Measurements from ENCODE around the gene EFCAB6. TPM values are rescaled to one million over a fixed set of nuclear protein-coding genes. Genes with fewer than 3 reads are reported as not detected.
A peak's percentile ranks its signal among the peaks of the same experiment; 100 is the strongest.

The EFCAB6 gene
- total and polyA plus RNA-seq, 7 donors: 0.45 to 5.7 (median 1.8) TPM

DNA sequence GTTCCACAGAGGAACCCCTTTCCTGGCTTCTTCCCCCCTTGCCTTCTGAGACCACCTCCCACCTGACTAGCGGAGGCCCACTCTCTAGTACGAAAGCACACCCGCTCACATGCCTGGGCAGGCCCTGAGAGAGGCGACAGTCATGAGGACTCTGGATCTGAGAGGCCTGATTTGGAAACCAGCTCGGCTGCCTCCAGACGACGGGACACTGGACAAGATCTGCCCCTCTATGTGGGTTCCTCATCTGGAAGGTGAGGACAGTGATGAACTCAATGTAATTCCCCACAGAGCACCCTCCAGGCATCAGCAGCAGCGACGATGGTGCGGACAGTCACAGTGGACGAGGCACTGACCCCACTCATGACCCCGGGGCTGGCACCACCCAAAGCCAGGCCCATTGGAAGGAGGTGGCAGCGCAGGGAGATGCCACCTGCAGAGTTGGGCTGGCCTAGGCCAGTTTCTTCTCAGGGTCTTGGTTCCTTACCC is 42.7 kb upstream of the EFCAB6 start:
- Histone ChIP-seq H3K27me3 (peaks cover 2 to 14% (median 2%) of the 10 kb centered on the region in 3 donors), H3K27ac (no peak overlapping the region), H3K9me3 (peaks cover 0 to 2% (median 0%) of the 10 kb centered on the region in 4 donors), H3K36me3 (no peaks in the 10 kb centered on the region), H3K4me3 (no peak overlapping the region), H3K4me1 (no peaks in the 10 kb centered on the region)
- WGBS, 2 donors: 91 to 93% methylated on average over 13 of the region's 13 CpGs
- TF ChIP-seq EP300 (IDR thresholded peaks at IDR 0.05) (no peak), POLR2A (IDR thresholded peaks at IDR 0.05) (no peak), POLR2AphosphoS5 (IDR thresholded peaks at IDR 0.05) (no peak)
- TF ChIP-seq, protein P1, sequence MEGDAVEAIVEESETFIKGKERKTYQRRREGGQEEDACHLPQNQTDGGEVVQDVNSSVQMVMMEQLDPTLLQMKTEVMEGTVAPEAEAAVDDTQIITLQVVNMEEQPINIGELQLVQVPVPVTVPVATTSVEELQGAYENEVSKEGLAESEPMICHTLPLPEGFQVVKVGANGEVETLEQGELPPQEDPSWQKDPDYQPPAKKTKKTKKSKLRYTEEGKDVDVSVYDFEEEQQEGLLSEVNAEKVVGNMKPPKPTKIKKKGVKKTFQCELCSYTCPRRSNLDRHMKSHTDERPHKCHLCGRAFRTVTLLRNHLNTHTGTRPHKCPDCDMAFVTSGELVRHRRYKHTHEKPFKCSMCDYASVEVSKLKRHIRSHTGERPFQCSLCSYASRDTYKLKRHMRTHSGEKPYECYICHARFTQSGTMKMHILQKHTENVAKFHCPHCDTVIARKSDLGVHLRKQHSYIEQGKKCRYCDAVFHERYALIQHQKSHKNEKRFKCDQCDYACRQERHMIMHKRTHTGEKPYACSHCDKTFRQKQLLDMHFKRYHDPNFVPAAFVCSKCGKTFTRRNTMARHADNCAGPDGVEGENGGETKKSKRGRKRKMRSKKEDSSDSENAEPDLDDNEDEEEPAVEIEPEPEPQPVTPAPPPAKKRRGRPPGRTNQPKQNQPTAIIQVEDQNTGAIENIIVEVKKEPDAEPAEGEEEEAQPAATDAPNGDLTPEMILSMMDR (IDR thresholded peaks at IDR 0.05): no peak
- intact Hi-C loops (cut with DNase I): no loop called here
- no peak for DNase-seq

DNA sequence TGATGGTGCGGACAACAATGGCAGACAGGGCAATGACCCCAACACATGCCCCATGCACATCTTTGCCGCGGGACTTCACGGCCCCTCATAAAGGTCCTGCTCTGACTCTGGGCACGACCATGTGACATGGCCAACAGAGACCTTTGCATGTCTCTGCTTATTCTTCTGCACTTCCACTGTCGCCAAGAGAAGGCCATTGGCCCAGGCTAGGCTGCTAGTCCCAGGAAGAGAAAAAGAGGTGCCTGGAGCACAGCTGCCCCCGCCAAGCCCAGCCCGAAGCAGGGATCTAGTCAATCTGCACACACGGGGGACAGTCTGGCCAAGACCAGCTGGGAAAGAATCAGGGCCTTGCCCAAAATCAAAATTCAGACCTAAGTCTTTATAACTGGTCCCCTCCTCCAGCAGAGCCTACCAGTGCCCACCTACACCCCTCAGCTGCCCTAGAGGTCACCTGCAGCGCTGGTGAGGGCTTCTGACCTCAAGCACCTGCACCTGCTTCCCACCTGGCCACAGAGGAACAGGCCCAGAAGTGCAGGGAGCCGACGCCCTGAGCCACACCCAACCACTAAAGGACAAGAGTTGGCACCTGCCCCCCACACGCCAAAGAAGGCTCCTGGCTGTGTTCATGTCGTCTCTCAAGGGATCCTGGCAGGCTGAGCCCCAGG is 42.1 kb upstream of the EFCAB6 start:
- peak; percentile 46 for DNase-seq

DNA sequence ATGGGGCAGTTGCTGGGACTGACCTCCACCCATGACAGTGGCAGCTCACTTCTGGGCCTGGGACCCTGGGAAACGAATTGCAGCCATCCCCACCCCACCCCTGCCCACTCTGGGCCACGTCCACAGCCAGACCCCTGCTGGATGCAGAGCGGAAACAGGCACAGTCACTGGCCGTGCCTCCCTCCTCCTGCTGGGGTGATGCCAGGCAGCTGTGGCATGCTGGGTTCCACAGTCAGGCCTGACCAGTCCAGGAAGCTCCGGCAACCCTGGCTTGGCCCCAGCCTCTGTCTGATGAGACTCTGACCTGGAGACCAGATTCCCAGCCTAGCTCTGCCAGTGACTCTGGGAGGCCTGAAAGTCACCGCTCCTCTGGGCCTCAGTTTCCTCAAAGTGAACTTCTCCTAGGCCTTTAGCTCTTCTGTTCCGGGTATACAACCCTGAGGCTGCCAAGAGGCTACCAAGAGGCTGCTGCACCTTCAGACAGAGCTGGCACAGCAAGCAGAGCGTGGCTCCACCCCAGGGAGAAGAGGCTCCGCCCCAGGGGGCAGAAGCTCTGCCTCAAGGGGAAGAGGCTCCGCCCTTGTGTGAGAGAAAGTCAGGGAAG is 41.3 kb upstream of the EFCAB6 start:
- Histone ChIP-seq H3K4me3 (no peak overlapping the region), H3K27me3 (peaks cover 0 to 19% (median 2%) of the 10 kb centered on the region in 3 donors), H3K9me3 (peaks cover 0 to 2% (median 0%) of the 10 kb centered on the region in 4 donors), H3K27ac (no peak overlapping the region), H3K4me1 (no peaks in the 10 kb centered on the region), H3K36me3 (no peaks in the 10 kb centered on the region)
- DNase-seq: peak; percentile 58
- 67 to 81% methylated on average over 10 of the region's 10 CpGs for WGBS, 2 donors
- intact Hi-C loops (cut with DNase I): no loop called here
- no peak for TF ChIP-seq POLR2A (IDR thresholded peaks at IDR 0.05)
- TF ChIP-seq, protein P1 (IDR thresholded peaks at IDR 0.05): no peak
- TF ChIP-seq POLR2AphosphoS5 (IDR thresholded peaks at IDR 0.05): no peak
- TF ChIP-seq EP300 (IDR thresholded peaks at IDR 0.05): no peak

More for the DNA sequence above, 42.1 kb upstream of the EFCAB6 start:
- Histone ChIP-seq H3K36me3 (no peaks in the 10 kb centered on the region), H3K27ac (no peak overlapping the region), H3K27me3 (peaks cover 0 to 17% (median 2%) of the 10 kb centered on the region in 3 donors), H3K9me3 (peaks cover 0 to 2% (median 0%) of the 10 kb centered on the region in 4 donors), H3K4me1 (no peaks in the 10 kb centered on the region), H3K4me3 (no peak overlapping the region)
- 58 to 83% methylated on average over 14 of the region's 14 CpGs for WGBS, 2 donors
- intact Hi-C loops (cut with DNase I): no loop called here
- TF ChIP-seq, protein P1 (IDR thresholded peaks at IDR 0.05): no peak
- no peak for TF ChIP-seq POLR2AphosphoS5 (IDR thresholded peaks at IDR 0.05)
- TF ChIP-seq EP300 (IDR thresholded peaks at IDR 0.05): no peak
- TF ChIP-seq POLR2A (IDR thresholded peaks at IDR 0.05): no peak

DNA sequence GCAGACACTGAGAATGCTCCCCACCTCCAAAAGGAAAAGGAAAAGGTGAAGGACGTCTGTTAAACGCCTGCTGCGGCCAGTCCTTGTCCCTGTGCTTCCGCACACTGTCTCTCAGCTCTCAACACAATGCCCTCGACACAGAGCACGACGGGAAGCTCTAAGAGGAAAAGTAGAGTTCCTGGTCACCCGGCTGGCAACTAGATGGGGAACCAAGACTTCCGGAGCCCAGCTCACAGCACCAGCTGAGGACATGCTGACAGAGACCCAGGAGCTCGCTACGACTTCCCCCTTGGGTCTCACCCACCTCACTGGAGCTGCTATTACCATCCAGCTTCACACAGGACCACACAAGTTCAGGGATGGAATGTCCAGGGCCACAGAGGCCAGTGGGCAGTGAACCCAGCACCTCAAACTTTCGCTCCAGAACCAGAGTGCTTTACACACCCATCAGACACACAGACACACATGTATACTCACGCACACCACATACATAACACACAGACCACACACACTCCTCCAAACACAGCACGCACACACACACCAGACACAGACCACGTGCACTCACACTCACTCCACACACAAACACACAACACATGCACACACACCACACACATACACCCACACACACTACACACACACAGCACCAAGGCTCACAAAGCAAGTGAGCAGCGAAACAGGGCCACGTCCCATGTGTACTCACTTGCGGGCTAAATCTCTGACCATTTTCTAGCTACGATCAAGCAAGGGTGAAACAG is 40.6 kb upstream of the EFCAB6 start:
- intact Hi-C loops (cut with DNase I): no loop called here
- H3K27ac ChIP-seq: no peak overlapping the region
- WGBS, 2 donors: 67 to 79% methylated on average over 19 of the region's 19 CpGs
- peaks cover 0 to 2% (median 0%) of the 10 kb centered on the region in 4 donors for H3K9me3 ChIP-seq
- H3K27me3 ChIP-seq: peaks cover 0 to 24% (median 2%) of the 10 kb centered on the region in 3 donors
- H3K4me1 ChIP-seq: no peaks in the 10 kb centered on the region
- DNase-seq: peak; percentile 62
- TF ChIP-seq EP300 (IDR thresholded peaks at IDR 0.05) (no peak), POLR2A (IDR thresholded peaks at IDR 0.05) (no peak), POLR2AphosphoS5 (IDR thresholded peaks at IDR 0.05) (no peak)
- TF ChIP-seq, protein P1 (IDR thresholded peaks at IDR 0.05): no peak
- no peak overlapping the region for H3K4me3 ChIP-seq
- H3K36me3 ChIP-seq: no peaks in the 10 kb centered on the region
